Measurements from ENCODE around the gene NELFB. TPM values are rescaled to one million over a fixed set of nuclear protein-coding genes. Genes with fewer than 3 reads are reported as not detected.

Gene NELFB
- total RNA-seq, 1 experiment from 2014 or later, result 72.6 TPM

- Histone ChIP-seq H3K36me3 (ENCODE audit: insufficient read depth, low read length, poor library complexity, severe bottlenecking) (peaks cover under 1% of the 10 kb centered on the region), H3K4me1 (ENCODE audit: insufficient read depth, low read length, poor library complexity, severe bottlenecking) (peaks cover 9% of the 10 kb centered on the region), H3K27me3 (replicated peaks; ENCODE audit: insufficient read depth, low read depth, low read length, poor library complexity) (no peaks in the 10 kb centered on the region), H3K9me3 (ENCODE audit: low read depth, low read length, poor library complexity, severe bottlenecking) (no peaks in the 10 kb centered on the region), H3K4me3 (ENCODE audit: low read depth, low read length, poor library complexity, severe bottlenecking) (no peak within 1 kb of the TSS), H3K27ac (ENCODE audit: low read depth, low read length, poor library complexity, severe bottlenecking) (no peak within 1 kb of the TSS)
- no peak for DNase-seq (ENCODE audit: low spot score)
- no TSS peak for BruUV-seq (replicated peaks)
- CTCF ChIA-PET, result no interaction called here
- intact Hi-C loops (cut with micrococcal nuclease; ENCODE audit: unreplicated experiment), result no loop called here
- no peak for TF ChIP-seq EZH2 (IDR thresholded peaks at IDR 0.05; ENCODE audit: borderline replicate concordance, low read depth, low read length, poor library complexity, severe bottlenecking)
- POLR2A ChIA-PET (ENCODE audit: low non-redundant PET), result no interaction called here
Observed at GRCh38 chr9:137251194-137251461, 4.0 kb upstream of the NELFB start, which contains the start of gene STPG3. Gene STPG3 (plus strand): TSS chr9:137251286. CDS start chr9:137251287, 1 bp downstream.

DNA sequence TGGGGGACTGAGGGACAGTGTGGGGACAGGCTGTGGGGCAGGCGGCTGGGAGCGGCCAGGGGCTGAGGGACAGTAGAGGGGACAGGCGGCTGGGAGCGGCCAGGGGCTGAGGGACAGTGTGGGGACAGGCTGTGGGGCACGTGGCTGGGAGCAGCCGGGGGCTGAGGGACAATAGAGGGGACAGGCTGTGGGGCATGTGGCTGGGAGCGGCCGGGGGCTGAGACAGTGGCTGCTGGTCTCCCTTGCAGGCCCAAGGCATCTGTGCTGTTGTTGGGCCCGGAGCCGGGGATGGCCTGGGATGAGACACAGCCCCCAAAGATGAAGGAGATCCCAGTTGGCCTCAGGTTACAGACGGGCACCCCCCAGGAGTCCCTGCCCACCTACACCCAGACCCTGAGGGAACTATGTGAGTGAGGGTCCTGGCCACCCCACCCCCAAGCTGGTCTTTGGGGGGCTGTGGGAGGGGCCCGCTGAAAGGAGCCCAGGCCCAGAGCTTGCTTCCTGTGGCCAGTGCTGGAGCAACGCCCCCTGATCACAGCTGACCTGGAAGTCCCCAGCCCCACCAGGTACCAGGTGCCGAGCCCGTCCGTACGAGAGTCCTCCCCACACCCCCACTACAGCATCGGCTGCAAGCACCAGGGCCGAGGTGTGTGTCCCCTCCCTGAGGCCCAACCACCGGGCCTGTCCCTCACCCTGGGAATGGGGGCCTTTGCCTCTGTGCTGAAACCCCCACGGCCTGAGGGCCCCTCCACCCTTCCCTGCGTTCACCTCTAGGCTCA is 3.4 kb upstream of the NELFB start:
- no peaks in the 10 kb centered on the region for H3K9me3 ChIP-seq (ENCODE audit: low read depth, low read length, poor library complexity, severe bottlenecking)
- intact Hi-C loops (cut with micrococcal nuclease; ENCODE audit: unreplicated experiment), result no loop called here
- DNase-seq (ENCODE audit: low spot score), result no peak
- POLR2A ChIA-PET (ENCODE audit: low non-redundant PET), result no interaction called here
- no peak overlapping the region for H3K27ac ChIP-seq (ENCODE audit: low read depth, low read length, poor library complexity, severe bottlenecking)
- no peak overlapping the region for H3K4me3 ChIP-seq (ENCODE audit: low read depth, low read length, poor library complexity, severe bottlenecking)
- no TSS peak for BruUV-seq (replicated peaks)
- CTCF ChIA-PET, result no interaction called here
- H3K36me3 ChIP-seq (ENCODE audit: insufficient read depth, low read length, poor library complexity, severe bottlenecking), result peaks cover 6% of the 10 kb centered on the region
- TF ChIP-seq EZH2 (IDR thresholded peaks at IDR 0.05; ENCODE audit: borderline replicate concordance, low read depth, low read length, poor library complexity, severe bottlenecking) (no peak), CTCF (conservative IDR thresholded peaks at IDR 0.05; ENCODE audit: low read depth, low read length) (no peak)
- no peaks in the 10 kb centered on the region for H3K27me3 ChIP-seq (replicated peaks; ENCODE audit: insufficient read depth, low read depth, low read length, poor library complexity)
- H3K4me1 ChIP-seq (ENCODE audit: insufficient read depth, low read length, poor library complexity, severe bottlenecking), result peaks cover 15% of the 10 kb centered on the region

DNA sequence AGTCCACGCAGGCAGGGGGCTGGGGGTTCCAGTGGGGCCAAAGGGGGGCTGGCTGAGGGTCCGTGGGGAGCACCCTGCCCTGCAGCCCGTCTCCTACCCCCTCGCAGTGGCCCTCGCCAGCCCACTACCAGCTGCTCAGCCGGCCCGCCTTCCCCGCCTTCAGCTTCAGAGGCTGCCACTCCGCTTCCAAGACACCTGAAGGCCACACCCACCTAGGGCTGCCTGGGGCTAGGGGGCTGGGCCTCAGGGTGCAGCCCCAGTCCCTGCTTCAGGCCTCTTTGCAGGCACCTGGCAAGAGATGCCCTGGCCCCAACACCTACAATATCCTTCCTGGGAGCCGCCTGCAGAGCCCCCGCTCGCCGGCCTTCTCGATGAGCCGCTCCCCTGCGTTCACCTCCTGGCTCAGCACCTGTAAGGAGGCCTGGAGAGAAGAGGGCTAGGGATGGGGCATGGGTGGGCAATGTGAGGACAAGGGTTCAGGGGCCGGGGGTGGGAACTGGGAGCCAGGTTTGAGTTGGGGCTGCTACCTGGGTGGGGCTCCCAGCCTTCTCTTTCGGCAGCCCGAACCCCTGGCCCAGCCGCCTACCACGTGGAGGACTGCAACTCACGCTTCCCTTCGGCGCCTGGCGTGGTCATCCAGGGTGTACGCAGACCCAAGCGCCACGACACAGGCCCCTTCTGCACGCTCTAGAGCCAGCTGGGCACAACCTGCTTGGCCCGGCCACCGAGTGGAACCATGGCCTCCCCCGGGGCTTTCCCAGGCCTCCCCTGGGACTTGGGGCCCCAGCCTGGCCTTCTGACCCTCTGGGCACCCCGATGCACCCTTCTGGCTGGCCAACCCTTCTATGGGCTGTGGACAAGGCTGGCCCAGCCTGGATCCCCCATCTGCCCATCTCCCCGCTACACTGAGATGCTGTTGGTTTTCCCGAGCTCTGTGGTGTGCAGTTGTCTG is 2.3 kb upstream of the NELFB start:
- ChIA-PET POLR2A (ENCODE audit: low non-redundant PET) (no interaction called here), CTCF (interaction anchor here (2.3 kb wide), 1 partner anchor 16 kb away, joined by 11 read pairs; no protein-coding TSS in a partner anchor)
- peaks cover 15% of the 10 kb centered on the region for H3K4me1 ChIP-seq (ENCODE audit: insufficient read depth, low read length, poor library complexity, severe bottlenecking)
- H3K27ac ChIP-seq (ENCODE audit: low read depth, low read length, poor library complexity, severe bottlenecking), result no peak overlapping the region
- intact Hi-C loops (cut with micrococcal nuclease; ENCODE audit: unreplicated experiment), result no loop called here
- H3K4me3 ChIP-seq (ENCODE audit: low read depth, low read length, poor library complexity, severe bottlenecking), result no peak overlapping the region
- DNase-seq (ENCODE audit: low spot score), result no peak
- peaks cover 9% of the 10 kb centered on the region for H3K36me3 ChIP-seq (ENCODE audit: insufficient read depth, low read length, poor library complexity, severe bottlenecking)
- no TSS peak for BruUV-seq (replicated peaks)
- H3K27me3 ChIP-seq (replicated peaks; ENCODE audit: insufficient read depth, low read depth, low read length, poor library complexity), result no peaks in the 10 kb centered on the region
- H3K9me3 ChIP-seq (ENCODE audit: low read depth, low read length, poor library complexity, severe bottlenecking), result no peaks in the 10 kb centered on the region
- TF ChIP-seq EZH2 (IDR thresholded peaks at IDR 0.05; ENCODE audit: borderline replicate concordance, low read depth, low read length, poor library complexity, severe bottlenecking) (no peak), CTCF (conservative IDR thresholded peaks at IDR 0.05; ENCODE audit: low read depth, low read length) (no peak)
